ENCODE data around the gene ZNHIT6.

Gene ZNHIT6

GRCh38 chr1:85615586-85616363, 92.5 kb downstream of the ZNHIT6 start:
- DNase-seq = no peak

- DNase-seq = no peak
Observed at GRCh38 chr1:85612704-85613361, 95.4 kb downstream of the ZNHIT6 start.

GRCh38 chr1:85611856-85612255, 96.4 kb downstream of the ZNHIT6 start:
- DNase-seq = no peak

GRCh38 chr1:85611425-85611824, 96.8 kb downstream of the ZNHIT6 start:
- DNase-seq = no peak

- DNase-seq = no peak
Observed at GRCh38 chr1:85609976-85610375, 98.3 kb downstream of the ZNHIT6 start.

GRCh38 chr1:85608851-85609250, 99.4 kb downstream of the ZNHIT6 start:
- DNase-seq = no peak

GRCh38 chr1:85607921-85608265, 100.3 kb downstream of the ZNHIT6 start:
- no peak for DNase-seq

- DNase-seq = no peak
Observed at GRCh38 chr1:85607126-85607920, 100.9 kb downstream of the ZNHIT6 start.

- DNase-seq = no peak
Observed at GRCh38 chr1:85606414-85606800, 101.8 kb downstream of the ZNHIT6 start.

- DNase-seq = no peak
Observed at GRCh38 chr1:85605484-85606413, 102.5 kb downstream of the ZNHIT6 start.

- DNase-seq = no peak
Observed at GRCh38 chr1:85604298-85604997, 103.8 kb downstream of the ZNHIT6 start.

GRCh38 chr1:85603086-85603880, 105.0 kb downstream of the ZNHIT6 start:
- no peak for DNase-seq

GRCh38 chr1:85602571-85602970, 105.7 kb downstream of the ZNHIT6 start:
- no peak for DNase-seq

- DNase-seq = no peak
Observed at GRCh38 chr1:85601901-85602300, 106.3 kb downstream of the ZNHIT6 start.

- DNase-seq = no peak
Observed at GRCh38 chr1:85599681-85600080, 108.6 kb downstream of the ZNHIT6 start.
